K562 (cell line): ENCODE data around the gene ST6GALNAC6. TPM values are rescaled to one million over a fixed set of nuclear protein-coding genes. Genes with fewer than 3 reads are reported as not detected.

Experiments
- ATF2 ChIP-seq: sonication (generic); formaldehyde crosslinking; IDR thresholded peaks from 2 replicates; pipeline ENCODE4 v1.8.1; 2022; ENCODE audit warnings: missing genetic modification reagents
- CSDE1 ChIP-seq, 2 experiments: fragments of 450-650 bp; IDR thresholded peaks; 2 replicates each; pipeline ENCODE4 v1.6.1; 2016; ENCODE audit warnings: mild to moderate bottlenecking in 1 of 2
- ESRRA ChIP-seq: fragments of 450-650 bp; IDR thresholded peaks from 2 replicates; pipeline ENCODE4 v1.6.1; 2014; ENCODE audit warnings: low read depth, mild to moderate bottlenecking, moderate library complexity, borderline replicate concordance
- FOXP1 ChIP-seq: sonication (generic); formaldehyde crosslinking; IDR thresholded peaks from 2 replicates; pipeline ENCODE4 v1.8.0; 2022; ENCODE audit warnings: mild to moderate bottlenecking, missing genetic modification reagents
- FOXP4 ChIP-seq: sonication (generic); formaldehyde crosslinking; IDR thresholded peaks from 2 replicates; pipeline ENCODE4 v1.8.0; 2022; ENCODE audit warnings: mild to moderate bottlenecking, missing genetic modification reagents, borderline replicate concordance
- HNRNPL ChIP-seq: fragments of 200-400 bp; formaldehyde crosslinking; IDR thresholded peaks from 2 replicates; pipeline ENCODE4 v1.6.1; 2017; ENCODE audit warnings: low read depth, mild to moderate bottlenecking, low read length
- KDM1A ChIP-seq, 2 experiments: fragments of 450-650 bp; IDR thresholded peaks; 2 replicates each; pipeline ENCODE4 v1.6.1; 2016; ENCODE audit warnings: mild to moderate bottlenecking in 2 of 2
- MLX ChIP-seq, 2 experiments: fragments of 450-650 bp in 1 of 2; sonication (generic) in 1 of 2; formaldehyde crosslinking; conservative IDR thresholded peaks; 2 replicates each; pipeline versions ENCODE4 v1.4.0 to v1.8.1; 2020 to 2022; ENCODE audit warnings: mild to moderate bottlenecking in 1 of 2, missing genetic modification reagents in 1 of 2
- MTA3 ChIP-seq: fragments of 450-650 bp; formaldehyde crosslinking; IDR thresholded peaks from 2 replicates; pipeline ENCODE4 v1.6.1; 2017; ENCODE audit warnings: mild to moderate bottlenecking, borderline replicate concordance
- NFIX ChIP-seq: fragments of 250-450 bp; sonication (Bioruptor Pico); IDR thresholded peaks from 2 replicates; pipeline ENCODE4 v1.4.0; 2020; ENCODE audit warnings: low read depth, mild to moderate bottlenecking, moderate library complexity
- NRF1 ChIP-seq, 2 experiments: fragments of 450-650 bp; IDR thresholded peaks in 1 of 2; conservative IDR thresholded peaks in 1 of 2; 2 replicates each; pipeline ENCODE4 v1.6.1; 2014; ENCODE audit warnings: mild to moderate bottlenecking in 2 of 2
- POLR2B ChIP-seq: fragments of 450-650 bp; IDR thresholded peaks from 2 replicates; pipeline ENCODE4 v1.6.1; 2018; ENCODE audit warnings: low read depth; ENCODE audit not compliant: partially characterized antibody
- ZNF717 ChIP-seq: fragments of 250-450 bp; sonication (Bioruptor Pico); IDR thresholded peaks from 2 replicates; pipeline ENCODE4 v1.5.0; 2021
- polyA plus RNA-seq, 8 experiments: library from polyadenylated mRNA; depleted of rRNA in 4 of 8; stranded (reverse) in 5 of 8; unstranded in 3 of 8; fragments of >200 nt; fragmentation: Nextera tagmentation in 2 of 8; fragmentation: Illumina TruSeq in 1 of 8; extraction: Ambion mirVana in 2 of 8; extraction: Trizol in 1 of 8; gene quantifications; 2 replicates each; pipeline versions ENCODE4 v1.2.1 to v1.2.3, GENCODE V29; 2011 to 2014; ENCODE audit warnings: inconsistent platforms in 1 of 8, missing spikeins in 1 of 8
- total RNA-seq, 7 experiments: library from RNA; depleted of rRNA in 6 of 7; stranded (reverse); fragments of >200 nt in 6 of 7; fragmentation: Illumina TruSeq in 2 of 7; extraction: Trizol in 2 of 7; gene quantifications; 2 replicates each; pipeline versions ENCODE4 v1.2.1 to v1.2.3, GENCODE V29; 2011 to 2021; ENCODE audit warnings: low replicate concordance in 1 of 7
- TF ChIP-seq, protein P1 (sequence below), 2 experiments: fragments of 250-450 bp in 1 of 2; fragments of 450-650 bp in 1 of 2; sonication (Bioruptor Pico) in 1 of 2; IDR thresholded peaks; 2 replicates each; pipeline versions ENCODE4 v1.6.1 to v1.8.0; 2016 to 2021; ENCODE audit warnings: mild to moderate bottlenecking in 2 of 2, moderate library complexity in 2 of 2, missing compliant biosample characterization in 1 of 2, missing genetic modification characterization in 1 of 2

ST6GALNAC6 gene
- total and polyA plus RNA-seq, 9 of the 15 experiments (the other 6 are each of a cell fraction or from before 2014, with no cell fraction given), result 0.13 to 23.0 (median 14.5) TPM

GRCh38 chr9:127903557-127904475 lies 4.4 kb upstream of the ST6GALNAC6 start (continued):
- no peak for TF ChIP-seq MLX (CRISPR knock-in tag; conservative IDR thresholded peaks at IDR 0.05)
- peak in 1 of 2 experiments; percentile 41; a peak in 1 of 4 replicates for TF ChIP-seq KDM1A (IDR thresholded peaks at IDR 0.05)
- no peak for TF ChIP-seq FOXP4 (CRISPR knock-in tag)
- TF ChIP-seq MTA3, result peak; percentile 79
- TF ChIP-seq ESRRA, result 0 out of 2 replicates have a peak, but pooled peaks have one; percentile 15
- TF ChIP-seq CSDE1 (IDR thresholded peaks at IDR 0.05), result no peak
- no peak for TF ChIP-seq ATF2
- TF ChIP-seq HNRNPL, result no peak
- no peak for TF ChIP-seq ZNF717 (CRISPR knock-in tag)
- 0 out of 4 replicates have a peak, but pooled peaks of 1 of the 2 experiments have one; percentile 11 for TF ChIP-seq NRF1 (conservative IDR thresholded peaks at IDR 0.05 in 1 of 2, IDR thresholded peaks at IDR 0.05 in 1 of 2)
- TF ChIP-seq NFIX, result no peak
- TF ChIP-seq, protein P1, sequence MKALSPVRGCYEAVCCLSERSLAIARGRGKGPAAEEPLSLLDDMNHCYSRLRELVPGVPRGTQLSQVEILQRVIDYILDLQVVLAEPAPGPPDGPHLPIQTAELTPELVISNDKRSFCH (CRISPR knock-in tag; IDR thresholded peaks at IDR 0.05), result no peak
- TF ChIP-seq, protein P1 (tag; IDR thresholded peaks at IDR 0.05), result no peak
- peak; percentile 54 for TF ChIP-seq POLR2B
- TF ChIP-seq FOXP1 (CRISPR knock-in tag), result peak; percentile 61; the same call in 1 of the 2 replicates
